SK-N-SH (cell line): ENCODE data around the gene ATP2B2. TPM values are rescaled to one million over a fixed set of nuclear protein-coding genes. Genes with fewer than 3 reads are reported as not detected.

Experiments
- CTCF ChIA-PET: fragments of 300-600, 350-600 bp; formaldehyde crosslinking; extraction: SDS; loops from one replicate; lab custom pipeline; 2021; lab: Yijun Ruan, JAX
- POLR2A ChIA-PET: fragments of 350-600 bp; sonication (Branson Sonifier 250); formaldehyde crosslinking; extraction: SDS; loops from one replicate; lab custom pipeline; 2020; ENCODE audit warnings: antibody characterized with exemption, inconsistent platforms; lab: Yijun Ruan, JAX
- DNase-seq: peaks from one replicate; pipeline ENCODE4 v3.0.0; 2012
- H2AFZ ChIP-seq: fragments of 200-600 bp; sonication (generic); 2 replicates; pipeline ENCODE4 v1.8.1; 2016; ENCODE audit warnings: antibody characterized with exemption, mild to moderate bottlenecking, low read depth
- H3F3A ChIP-seq: fragments of 200-600 bp; sonication (generic); replicated peaks from 2 replicates; pipeline ENCODE3; 2016; ENCODE audit warnings: antibody characterized with exemption, mild to moderate bottlenecking; ENCODE audit not compliant: insufficient read depth
- H3K27ac ChIP-seq, 2 experiments: fragments of 200-500 bp in 1 of 2; fragments of 200-600 bp in 1 of 2; sonication (Bioruptor generic) in 1 of 2; sonication (generic), shearing (Covaris generic) in 1 of 2; 2 replicates each; pipeline versions ENCODE4 v1.5.1 to v1.6.1; 2014 to 2016; ENCODE audit warnings: low read depth in 2 of 2, inconsistent platforms in 1 of 2, low read length in 1 of 2, mild to moderate bottlenecking in 1 of 2, mixed read lengths in 1 of 2
- H3K27me3 ChIP-seq: fragments of 200-600 bp; sonication (generic), shearing (Covaris generic); 2 replicates; pipeline ENCODE4 v1.6.1; 2016; ENCODE audit warnings: mixed run types; ENCODE audit not compliant: insufficient read depth
- H3K36me3 ChIP-seq, 2 experiments: fragments of 200-500 bp in 1 of 2; fragments of 200-600 bp in 1 of 2; sonication (Bioruptor generic) in 1 of 2; sonication (generic) in 1 of 2; replicated peaks in 1 of 2; 2 replicates each; pipeline versions ENCODE3 to v1.5.1; 2014 to 2016; ENCODE audit warnings: low read length in 1 of 2, mild to moderate bottlenecking in 1 of 2; ENCODE audit not compliant: insufficient read depth in 2 of 2, control insufficient read depth in 1 of 2
- H3K4me1 ChIP-seq, 2 experiments: fragments of 200-500 bp in 1 of 2; fragments of 200-600 bp in 1 of 2; sonication (Bioruptor generic) in 1 of 2; sonication (generic), shearing (Covaris generic) in 1 of 2; 2 replicates each; pipeline versions ENCODE4 v1.5.1 to v1.6.1; 2014 to 2016; ENCODE audit warnings: low read depth in 1 of 2, low read length in 1 of 2, mixed run types in 1 of 2; ENCODE audit not compliant: insufficient read depth in 2 of 2, control insufficient read depth in 1 of 2
- H3K4me2 ChIP-seq: fragments of 200-600 bp; sonication (generic), shearing (Covaris generic); 2 replicates; pipeline ENCODE4 v1.6.1; 2017; ENCODE audit warnings: mixed run types
- H3K4me3 ChIP-seq, 2 experiments: fragments of 200-500 bp in 1 of 2; fragments of 200-600 bp in 1 of 2; sonication (Bioruptor generic) in 1 of 2; sonication (generic), shearing (Covaris generic) in 1 of 2; 2 replicates each; pipeline versions ENCODE4 v1.5.1 to v1.8.1; 2014 to 2016; ENCODE audit warnings: low read depth in 2 of 2, inconsistent platforms in 1 of 2, low read length in 1 of 2, mild to moderate bottlenecking in 1 of 2, mixed read lengths in 1 of 2, moderate library complexity in 1 of 2
- H3K79me2 ChIP-seq: fragments of 200-600 bp; sonication (generic); 2 replicates; pipeline ENCODE4 v1.8.1; 2017; ENCODE audit warnings: mild to moderate bottlenecking; ENCODE audit not compliant: insufficient read depth
- H3K9ac ChIP-seq: fragments of 200-600 bp; sonication (generic); 2 replicates; pipeline ENCODE4 v1.6.1; 2017; ENCODE audit warnings: mixed run types
- H3K9me2 ChIP-seq: fragments of 200-600 bp; sonication (generic); 2 replicates; pipeline ENCODE4 v1.6.1; 2017; ENCODE audit warnings: mixed run types
- H3K9me3 ChIP-seq: fragments of 200-600 bp; sonication (generic); 2 replicates; pipeline ENCODE4 v1.6.1; 2017; ENCODE audit warnings: mixed run types, mild to moderate bottlenecking, moderate library complexity
- H4K20me1 ChIP-seq: fragments of 200-600 bp; sonication (generic); 2 replicates; pipeline ENCODE4 v1.6.1; 2017; ENCODE audit warnings: mild to moderate bottlenecking, mixed run types; ENCODE audit not compliant: insufficient read depth
- CHD2 ChIP-seq: fragments of 150-350 bp; IDR thresholded peaks from 2 replicates; pipeline ENCODE4 v1.6.1; 2018; ENCODE audit warnings: low read length; ENCODE audit not compliant: partially characterized antibody
- EZH2phosphoT487 ChIP-seq: fragments of 200-600 bp; sonication (generic); IDR thresholded peaks from 2 replicates; pipeline ENCODE4 v1.6.1; 2017; ENCODE audit warnings: low read depth, mixed run types, mild to moderate bottlenecking, antibody characterized with exemption, moderate library complexity, borderline replicate concordance
- FOXM1 ChIP-seq: IDR thresholded peaks from 2 replicates; pipeline ENCODE4 v1.4.0; 2012; ENCODE audit warnings: low read depth, mild to moderate bottlenecking
- GABPA ChIP-seq: IDR thresholded peaks from 2 replicates; pipeline ENCODE4 v1.4.0; 2012; ENCODE audit warnings: low read depth, mild to moderate bottlenecking
- MEF2A ChIP-seq: IDR thresholded peaks from 2 replicates; pipeline ENCODE4 v1.4.0; 2012; ENCODE audit warnings: low read depth, borderline replicate concordance
- MXI1 ChIP-seq: IDR thresholded peaks from 2 replicates; pipeline ENCODE4 v1.6.1; 2012; ENCODE audit warnings: mild to moderate bottlenecking, low read depth, low read length, improper control_type of control experiment
- NRF1 ChIP-seq: IDR thresholded peaks from 2 replicates; pipeline ENCODE4 v1.6.1; 2012; ENCODE audit warnings: low read depth, mild to moderate bottlenecking, low read length
- RAD21 ChIP-seq: IDR thresholded peaks from 2 replicates; pipeline ENCODE4 v1.6.1; 2012; ENCODE audit warnings: mild to moderate bottlenecking, low read length
- RFX5 ChIP-seq: IDR thresholded peaks from 2 replicates; pipeline ENCODE4 v1.6.1; 2012; ENCODE audit warnings: mild to moderate bottlenecking, improper control_type of control experiment, low read length
- SIN3A ChIP-seq: IDR thresholded peaks from 2 replicates; pipeline ENCODE4 v1.6.1; 2012; ENCODE audit warnings: low read depth, mild to moderate bottlenecking, low read length, moderate library complexity, borderline replicate concordance
- TAF1 ChIP-seq: IDR thresholded peaks from 2 replicates; pipeline ENCODE4 v1.6.1; 2012; ENCODE audit warnings: low read depth, mild to moderate bottlenecking, low read length, moderate library complexity, borderline replicate concordance
- TEAD4 ChIP-seq: IDR thresholded peaks from 2 replicates; pipeline ENCODE4 v1.4.0; 2012; ENCODE audit warnings: mild to moderate bottlenecking, borderline replicate concordance; ENCODE audit not compliant: insufficient read depth
- WGBS: methylation state at CpG from one replicate; pipeline ENCODE4 v1.1.6; 2017; ENCODE audit warnings: low lambda C conversion rate; 5-methylcytosine and 5-hydroxymethylcytosine counted together
- polyA plus RNA-seq, 3 experiments: library from polyadenylated mRNA; depleted of rRNA; stranded (reverse); fragments of >200 nt; gene quantifications; 2 replicates each; pipeline ENCODE4 v1.2.3, GENCODE V29; 2012
- TF ChIP-seq, protein P1 (sequence below): fragments of 150-350 bp; IDR thresholded peaks from 2 replicates; pipeline ENCODE4 v1.6.1; 2016; ENCODE audit warnings: mild to moderate bottlenecking, low read depth, low read length
- TF ChIP-seq, protein P2 (sequence below): IDR thresholded peaks from 2 replicates; pipeline ENCODE4 v1.4.0; 2012; ENCODE audit warnings: low read depth, borderline replicate concordance
- TF ChIP-seq, protein P3 (sequence below): fragments of 200-600 bp; sonication (generic); IDR thresholded peaks from 2 replicates; pipeline ENCODE4 v1.6.1; 2017; ENCODE audit warnings: antibody characterized with exemption, mild to moderate bottlenecking, moderate library complexity
- TF ChIP-seq, protein P4 (sequence below): IDR thresholded peaks from 2 replicates; pipeline ENCODE4; 2012
- TF ChIP-seq, protein P5 (sequence below): fragments of 150-350 bp; IDR thresholded peaks from 2 replicates; pipeline ENCODE4 v1.6.1; 2017; ENCODE audit warnings: antibody characterized with exemption, low read length, low read depth, borderline replicate concordance
- TF ChIP-seq, protein P6 (sequence below): IDR thresholded peaks from 2 replicates; pipeline ENCODE4 v1.4.0; 2012; ENCODE audit warnings: low read depth

ATP2B2 gene
- polyA plus RNA-seq, 1 of the 3 experiments (the other 2 are of a cell fraction), result 0.15 TPM

DNA sequence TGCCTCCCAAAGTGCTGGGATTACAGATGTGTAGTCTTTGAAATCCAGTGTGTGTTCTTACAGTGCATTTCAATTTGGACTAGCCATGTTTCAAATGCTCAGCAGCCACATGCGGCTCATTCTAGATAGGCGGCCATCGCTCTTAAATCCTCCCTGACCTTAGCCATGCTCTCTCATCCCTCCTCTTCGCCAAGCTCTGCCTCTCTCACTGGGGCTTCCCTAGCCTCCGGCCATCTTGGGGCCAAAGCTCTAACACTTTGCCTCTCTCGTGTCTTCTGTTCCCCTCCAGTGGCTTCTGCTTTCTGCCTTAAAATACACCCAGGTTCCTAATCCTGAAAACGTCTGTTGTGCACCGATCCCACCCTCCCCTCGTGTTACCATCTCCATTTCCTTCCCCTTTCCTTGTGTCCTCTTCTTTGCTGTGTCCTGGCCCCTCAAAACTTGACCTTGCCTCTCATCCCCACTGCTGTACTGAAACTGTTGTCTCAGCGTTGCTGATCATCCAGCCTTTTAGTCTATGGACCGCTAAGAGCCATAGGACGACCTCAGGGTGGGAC lies 211.3 kb downstream of the ATP2B2 start (continued):
- TF ChIP-seq RAD21, result no peak
- TF ChIP-seq TAF1, result no peak
- TF ChIP-seq MXI1, result no peak
- TF ChIP-seq, protein P1, sequence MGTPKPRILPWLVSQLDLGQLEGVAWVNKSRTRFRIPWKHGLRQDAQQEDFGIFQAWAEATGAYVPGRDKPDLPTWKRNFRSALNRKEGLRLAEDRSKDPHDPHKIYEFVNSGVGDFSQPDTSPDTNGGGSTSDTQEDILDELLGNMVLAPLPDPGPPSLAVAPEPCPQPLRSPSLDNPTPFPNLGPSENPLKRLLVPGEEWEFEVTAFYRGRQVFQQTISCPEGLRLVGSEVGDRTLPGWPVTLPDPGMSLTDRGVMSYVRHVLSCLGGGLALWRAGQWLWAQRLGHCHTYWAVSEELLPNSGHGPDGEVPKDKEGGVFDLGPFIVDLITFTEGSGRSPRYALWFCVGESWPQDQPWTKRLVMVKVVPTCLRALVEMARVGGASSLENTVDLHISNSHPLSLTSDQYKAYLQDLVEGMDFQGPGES, result no peak
- TF ChIP-seq, protein P2, sequence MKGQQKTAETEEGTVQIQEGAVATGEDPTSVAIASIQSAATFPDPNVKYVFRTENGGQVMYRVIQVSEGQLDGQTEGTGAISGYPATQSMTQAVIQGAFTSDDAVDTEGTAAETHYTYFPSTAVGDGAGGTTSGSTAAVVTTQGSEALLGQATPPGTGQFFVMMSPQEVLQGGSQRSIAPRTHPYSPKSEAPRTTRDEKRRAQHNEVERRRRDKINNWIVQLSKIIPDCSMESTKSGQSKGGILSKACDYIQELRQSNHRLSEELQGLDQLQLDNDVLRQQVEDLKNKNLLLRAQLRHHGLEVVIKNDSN, result no peak
- TF ChIP-seq CHD2, result no peak
- TF ChIP-seq RFX5, result no peak
- TF ChIP-seq, all 33 proteins: peak for 0

DNA sequence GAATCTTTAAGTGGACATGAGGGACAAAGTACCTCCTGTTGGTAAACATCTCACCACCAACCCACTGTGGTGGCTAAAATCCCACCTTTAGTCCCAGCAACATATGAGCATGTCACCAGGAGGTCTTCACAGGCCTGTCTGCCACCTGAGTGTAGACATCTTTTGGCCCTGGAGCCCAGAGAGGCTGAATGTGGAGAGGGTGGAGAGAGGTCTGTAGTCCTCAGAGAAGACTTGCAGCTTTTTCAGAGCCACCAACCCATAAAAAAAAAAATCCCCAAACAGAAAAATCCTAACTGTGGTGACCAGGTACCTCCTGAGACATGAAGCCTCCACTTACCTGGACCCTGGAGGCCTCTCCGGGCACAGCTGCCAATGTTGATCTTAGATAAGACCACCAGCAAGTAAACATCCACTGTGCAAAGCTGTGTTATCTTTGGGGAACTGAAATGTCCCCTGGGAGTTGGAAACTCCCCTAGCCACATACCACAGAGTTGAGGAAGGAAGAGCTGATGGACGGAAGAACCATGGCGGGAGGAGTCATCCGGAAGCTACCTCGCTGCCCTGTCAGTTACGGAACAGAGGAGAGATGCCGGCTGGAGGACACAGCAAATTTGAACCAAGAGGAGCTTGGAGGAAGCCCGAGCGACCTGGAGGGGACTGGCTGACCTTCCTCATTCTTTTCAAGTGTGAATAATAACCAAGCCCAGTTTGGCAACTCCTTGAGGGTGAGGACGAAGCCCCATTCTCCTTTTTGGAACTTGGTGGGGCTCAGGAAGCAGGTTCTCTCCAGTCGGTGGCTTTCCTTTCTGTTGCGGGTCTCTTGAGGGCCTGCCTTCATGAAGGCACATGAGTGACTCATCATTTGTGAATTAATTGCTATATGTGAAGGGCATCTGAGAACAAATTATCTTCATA lies 212.6 kb downstream of the ATP2B2 start, which contains the start of gene GHRL:
Gene GHRL (minus strand): TSS at position 443 of the 915 bp plus-strand sequence. CDS start 2,767 bp downstream, outside the sequence.
- Histone ChIP-seq H2AFZ (no peak within 1 kb of the TSS), H3K4me3 (no peak within 1 kb of the TSS), H3K9me2 (no peaks in the 10 kb centered on the region), H4K20me1 (no peaks in the 10 kb centered on the region), H3F3A (peaks cover 5% of the 10 kb centered on the region), H3K36me3 (peaks cover 14 to 18% of the 10 kb centered on the region in 2 experiments), H3K9me3 (no peaks in the 10 kb centered on the region), H3K79me2 (no peaks in the 10 kb centered on the region), H3K9ac (no peak within 1 kb of the TSS), H3K27ac (no peak within 1 kb of the TSS), H3K4me1 (no peaks in the 10 kb centered on the region), H3K27me3 (no peaks in the 10 kb centered on the region), H3K4me2 (no peak within 1 kb of the TSS)
- WGBS, result 93% methylated on average over 12 of the region's 12 CpGs
- no peak for DNase-seq
- POLR2A ChIA-PET, result no interaction called here
- CTCF ChIA-PET, result interaction anchor here (0.5 to 1.2 kb wide), 4 partner anchors 33 to 128 kb away, joined by 3 read pairs; partner anchors contain the start of gene IRAK2
- no peak for TF ChIP-seq RAD21
- TF ChIP-seq, protein P2, result no peak
- TF ChIP-seq, protein P3, sequence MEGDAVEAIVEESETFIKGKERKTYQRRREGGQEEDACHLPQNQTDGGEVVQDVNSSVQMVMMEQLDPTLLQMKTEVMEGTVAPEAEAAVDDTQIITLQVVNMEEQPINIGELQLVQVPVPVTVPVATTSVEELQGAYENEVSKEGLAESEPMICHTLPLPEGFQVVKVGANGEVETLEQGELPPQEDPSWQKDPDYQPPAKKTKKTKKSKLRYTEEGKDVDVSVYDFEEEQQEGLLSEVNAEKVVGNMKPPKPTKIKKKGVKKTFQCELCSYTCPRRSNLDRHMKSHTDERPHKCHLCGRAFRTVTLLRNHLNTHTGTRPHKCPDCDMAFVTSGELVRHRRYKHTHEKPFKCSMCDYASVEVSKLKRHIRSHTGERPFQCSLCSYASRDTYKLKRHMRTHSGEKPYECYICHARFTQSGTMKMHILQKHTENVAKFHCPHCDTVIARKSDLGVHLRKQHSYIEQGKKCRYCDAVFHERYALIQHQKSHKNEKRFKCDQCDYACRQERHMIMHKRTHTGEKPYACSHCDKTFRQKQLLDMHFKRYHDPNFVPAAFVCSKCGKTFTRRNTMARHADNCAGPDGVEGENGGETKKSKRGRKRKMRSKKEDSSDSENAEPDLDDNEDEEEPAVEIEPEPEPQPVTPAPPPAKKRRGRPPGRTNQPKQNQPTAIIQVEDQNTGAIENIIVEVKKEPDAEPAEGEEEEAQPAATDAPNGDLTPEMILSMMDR, result no peak
- no peak for TF ChIP-seq NRF1
- TF ChIP-seq, protein P4, sequence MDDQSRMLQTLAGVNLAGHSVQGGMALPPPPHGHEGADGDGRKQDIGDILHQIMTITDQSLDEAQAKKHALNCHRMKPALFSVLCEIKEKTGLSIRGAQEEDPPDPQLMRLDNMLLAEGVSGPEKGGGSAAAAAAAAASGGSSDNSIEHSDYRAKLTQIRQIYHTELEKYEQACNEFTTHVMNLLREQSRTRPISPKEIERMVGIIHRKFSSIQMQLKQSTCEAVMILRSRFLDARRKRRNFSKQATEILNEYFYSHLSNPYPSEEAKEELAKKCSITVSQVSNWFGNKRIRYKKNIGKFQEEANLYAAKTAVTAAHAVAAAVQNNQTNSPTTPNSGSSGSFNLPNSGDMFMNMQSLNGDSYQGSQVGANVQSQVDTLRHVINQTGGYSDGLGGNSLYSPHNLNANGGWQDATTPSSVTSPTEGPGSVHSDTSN, result no peak
- TF ChIP-seq SIN3A, result no peak
- no peak for TF ChIP-seq MEF2A
- TF ChIP-seq, protein P5, sequence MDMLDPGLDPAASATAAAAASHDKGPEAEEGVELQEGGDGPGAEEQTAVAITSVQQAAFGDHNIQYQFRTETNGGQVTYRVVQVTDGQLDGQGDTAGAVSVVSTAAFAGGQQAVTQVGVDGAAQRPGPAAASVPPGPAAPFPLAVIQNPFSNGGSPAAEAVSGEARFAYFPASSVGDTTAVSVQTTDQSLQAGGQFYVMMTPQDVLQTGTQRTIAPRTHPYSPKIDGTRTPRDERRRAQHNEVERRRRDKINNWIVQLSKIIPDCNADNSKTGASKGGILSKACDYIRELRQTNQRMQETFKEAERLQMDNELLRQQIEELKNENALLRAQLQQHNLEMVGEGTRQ, result no peak
- TF ChIP-seq GABPA, result no peak
- TF ChIP-seq MXI1, result no peak
- TF ChIP-seq EZH2phosphoT487, result no peak
- TF ChIP-seq, protein P1, result no peak
- TF ChIP-seq CHD2, result no peak
- TF ChIP-seq TEAD4, result no peak
- no peak for TF ChIP-seq FOXM1
- TF ChIP-seq, protein P6, sequence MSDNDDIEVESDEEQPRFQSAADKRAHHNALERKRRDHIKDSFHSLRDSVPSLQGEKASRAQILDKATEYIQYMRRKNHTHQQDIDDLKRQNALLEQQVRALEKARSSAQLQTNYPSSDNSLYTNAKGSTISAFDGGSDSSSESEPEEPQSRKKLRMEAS, result no peak
